ENCODE results near the gene FRMD4A. TPM values are rescaled to one million over a fixed set of nuclear protein-coding genes. Genes with fewer than 3 reads are reported as not detected.

The FRMD4A gene
- total RNA-seq, 2 donors from 2014 or later, result 18.9 to 46.1 TPM

DNA sequence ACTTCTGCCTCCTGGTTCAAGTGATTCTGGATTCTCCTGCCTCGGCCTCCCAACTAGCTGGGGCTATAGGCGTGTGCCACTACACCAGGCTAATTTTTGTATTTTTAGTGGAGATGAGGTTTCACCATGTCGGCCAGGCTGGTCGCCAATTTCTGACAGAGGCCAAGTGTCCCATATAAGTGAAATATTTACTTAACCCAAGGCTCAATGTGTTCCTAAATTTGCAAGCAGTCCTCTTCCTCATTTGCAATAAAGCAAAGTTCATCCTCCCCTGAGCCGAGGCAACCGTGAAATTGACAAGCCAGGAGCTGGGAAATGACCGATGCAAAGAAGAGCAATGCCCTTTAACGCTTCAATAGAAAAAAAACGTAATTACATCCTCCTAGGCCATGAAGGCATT, 347.7 kb downstream of the FRMD4A start:
- Histone ChIP-seq H3K4me1 (no peaks in the 10 kb centered on the region), H3K36me3 (replicated peaks in 1 of 2; ENCODE audit: insufficient read depth in 1 of 2, low read depth in 2 of 2) (no peaks in the 10 kb centered on the region), H3K4me3 (no peak overlapping the region), H3K9me3 (no peaks in the 10 kb centered on the region), H3K27me3 (no peaks in the 10 kb centered on the region), H3K27ac (no peak overlapping the region)
- WGBS, 2 donors, result 76 to 82% methylated on average over 9 of the region's 9 CpGs
- TF ChIP-seq, protein P1, sequence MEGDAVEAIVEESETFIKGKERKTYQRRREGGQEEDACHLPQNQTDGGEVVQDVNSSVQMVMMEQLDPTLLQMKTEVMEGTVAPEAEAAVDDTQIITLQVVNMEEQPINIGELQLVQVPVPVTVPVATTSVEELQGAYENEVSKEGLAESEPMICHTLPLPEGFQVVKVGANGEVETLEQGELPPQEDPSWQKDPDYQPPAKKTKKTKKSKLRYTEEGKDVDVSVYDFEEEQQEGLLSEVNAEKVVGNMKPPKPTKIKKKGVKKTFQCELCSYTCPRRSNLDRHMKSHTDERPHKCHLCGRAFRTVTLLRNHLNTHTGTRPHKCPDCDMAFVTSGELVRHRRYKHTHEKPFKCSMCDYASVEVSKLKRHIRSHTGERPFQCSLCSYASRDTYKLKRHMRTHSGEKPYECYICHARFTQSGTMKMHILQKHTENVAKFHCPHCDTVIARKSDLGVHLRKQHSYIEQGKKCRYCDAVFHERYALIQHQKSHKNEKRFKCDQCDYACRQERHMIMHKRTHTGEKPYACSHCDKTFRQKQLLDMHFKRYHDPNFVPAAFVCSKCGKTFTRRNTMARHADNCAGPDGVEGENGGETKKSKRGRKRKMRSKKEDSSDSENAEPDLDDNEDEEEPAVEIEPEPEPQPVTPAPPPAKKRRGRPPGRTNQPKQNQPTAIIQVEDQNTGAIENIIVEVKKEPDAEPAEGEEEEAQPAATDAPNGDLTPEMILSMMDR (IDR thresholded peaks at IDR 0.05), result no peak
- no peak for TF ChIP-seq POLR2A (IDR thresholded peaks at IDR 0.05)
- intact Hi-C loops (cut with DNase I), result no loop called here
- no peak for ATAC-seq
- no peak for DNase-seq

GRCh38 chr10:13978533-13979115, 352.1 kb downstream of the FRMD4A start:
- WGBS, 2 donors, result 78 to 84% methylated on average over 4 of the region's 4 CpGs
- H3K4me3 ChIP-seq, result no peak overlapping the region
- intact Hi-C loops (cut with DNase I), result no loop called here
- TF ChIP-seq, protein P1 (IDR thresholded peaks at IDR 0.05), result no peak
- TF ChIP-seq POLR2A (IDR thresholded peaks at IDR 0.05), result no peak
- H3K27me3 ChIP-seq, result no peaks in the 10 kb centered on the region
- no peaks in the 10 kb centered on the region for H3K9me3 ChIP-seq
- H3K27ac ChIP-seq, result no peak overlapping the region
- DNase-seq (no peak), ATAC-seq (no peak)
- H3K36me3 ChIP-seq (replicated peaks in 1 of 2; ENCODE audit: insufficient read depth in 1 of 2, low read depth in 2 of 2), result no peaks in the 10 kb centered on the region
- no peaks in the 10 kb centered on the region for H3K4me1 ChIP-seq

DNA sequence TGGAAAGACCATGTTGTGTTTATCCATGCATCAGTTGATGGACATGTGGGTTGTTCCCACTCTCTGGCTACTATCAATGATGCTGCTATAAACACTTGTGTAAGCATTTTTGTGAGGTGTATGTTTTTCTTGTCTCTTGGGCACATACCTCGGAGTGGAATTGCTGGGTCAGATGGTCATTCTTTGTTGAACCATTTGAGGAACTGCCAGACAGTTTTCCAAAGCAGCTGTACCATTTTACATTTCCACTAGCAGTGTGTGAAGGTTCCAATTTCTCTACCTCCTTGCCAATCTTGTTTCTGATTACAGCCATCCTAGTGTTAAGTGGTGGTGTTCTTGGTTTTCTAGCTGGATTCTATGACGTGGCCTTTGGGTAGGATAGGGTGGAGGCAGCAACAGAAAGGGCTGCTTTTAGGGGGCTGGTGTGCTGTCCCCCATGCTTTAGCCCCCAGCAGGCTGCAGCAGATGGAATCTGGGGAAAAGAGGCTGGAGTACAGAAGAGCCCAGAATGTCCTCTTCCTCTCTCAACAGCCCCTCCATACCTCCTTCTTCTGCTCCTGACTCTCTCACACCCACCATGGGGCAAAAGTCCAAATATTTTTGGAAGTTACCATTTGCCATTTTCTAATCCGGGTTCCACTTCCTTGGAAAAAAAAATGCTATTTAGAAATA, 352.7 kb downstream of the FRMD4A start:
- H3K9me3 ChIP-seq, result no peaks in the 10 kb centered on the region
- H3K27ac ChIP-seq, result no peak overlapping the region
- H3K4me1 ChIP-seq, result no peaks in the 10 kb centered on the region
- no peak for DNase-seq
- WGBS, 2 donors, result 89 to 93% methylated on average over 3 of the region's 3 CpGs
- no peak for ATAC-seq
- no peak for TF ChIP-seq POLR2A (IDR thresholded peaks at IDR 0.05)
- TF ChIP-seq, protein P1 (IDR thresholded peaks at IDR 0.05), result no peak
- H3K36me3 ChIP-seq (replicated peaks in 1 of 2; ENCODE audit: insufficient read depth in 1 of 2, low read depth in 2 of 2), result no peaks in the 10 kb centered on the region
- no peak overlapping the region for H3K4me3 ChIP-seq
- intact Hi-C loops (cut with DNase I), result no loop called here
- H3K27me3 ChIP-seq, result no peaks in the 10 kb centered on the region

GRCh38 chr10:13973742-13974141, 357.0 kb downstream of the FRMD4A start:
- H3K27ac ChIP-seq, result no peak overlapping the region
- H3K4me3 ChIP-seq, result no peak overlapping the region
- 53 to 77% methylated on average over 4 of the region's 4 CpGs for WGBS, 2 donors
- H3K27me3 ChIP-seq, result no peaks in the 10 kb centered on the region
- H3K9me3 ChIP-seq, result no peaks in the 10 kb centered on the region
- no peak for DNase-seq
- H3K4me1 ChIP-seq, result no peaks in the 10 kb centered on the region
- no peaks in the 10 kb centered on the region for H3K36me3 ChIP-seq (replicated peaks in 1 of 2; ENCODE audit: insufficient read depth in 1 of 2, low read depth in 2 of 2)
- TF ChIP-seq, protein P1 (IDR thresholded peaks at IDR 0.05), result no peak
- no peak for TF ChIP-seq POLR2A (IDR thresholded peaks at IDR 0.05)
- ATAC-seq, result no peak
- intact Hi-C loops (cut with DNase I), result no loop called here

GRCh38 chr10:13972609-13973008, 358.1 kb downstream of the FRMD4A start:
- Histone ChIP-seq H3K4me3 (no peak overlapping the region), H3K9me3 (no peaks in the 10 kb centered on the region), H3K36me3 (replicated peaks in 1 of 2; ENCODE audit: insufficient read depth in 1 of 2, low read depth in 2 of 2) (no peaks in the 10 kb centered on the region), H3K27ac (no peak overlapping the region), H3K27me3 (no peaks in the 10 kb centered on the region), H3K4me1 (no peaks in the 10 kb centered on the region)
- no peak for DNase-seq
- intact Hi-C loops (cut with DNase I), result no loop called here
- 28 to 29% methylated on average over 4 of the region's 4 CpGs for WGBS, 2 donors
- TF ChIP-seq, protein P1 (IDR thresholded peaks at IDR 0.05), result no peak
- no peak for TF ChIP-seq POLR2A (IDR thresholded peaks at IDR 0.05)
- no peak for ATAC-seq
